SIG-M5 (cell line): ENCODE results near the gene TMIGD3.
"Not testable (repeated sequence)": the region's sequence is repeated elsewhere in the genome, so short reads cannot be mapped to it uniquely, and the experiment has no call there.

ENCODE experiments used
- DNase-seq: peaks from one replicate; lab custom pipeline; 2025; lab: John Stamatoyannopoulos, UW

Gene TMIGD3

DNA sequence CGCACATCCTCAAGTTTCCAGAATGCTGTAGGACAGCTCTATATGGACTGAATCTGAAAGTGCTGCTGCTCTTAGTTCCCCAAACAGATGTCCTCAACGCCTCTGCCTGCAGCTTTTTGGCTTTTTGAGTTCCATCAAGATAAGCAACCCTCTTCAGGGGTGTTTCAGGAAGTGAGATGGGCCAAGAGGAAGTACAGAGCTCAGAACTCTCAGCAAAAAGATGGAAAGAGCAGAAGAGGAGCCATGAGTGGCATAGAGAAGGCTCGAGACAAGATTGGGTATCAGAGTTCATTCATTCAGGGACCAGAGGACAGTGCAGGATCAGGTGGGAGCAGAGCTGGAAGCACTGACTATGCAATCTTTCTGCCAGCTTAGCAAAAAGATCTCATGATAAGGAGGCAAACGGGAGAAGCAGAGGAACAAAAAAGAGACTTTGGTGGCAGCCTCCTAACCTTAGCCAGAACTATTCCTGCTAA, at the start of gene TMIGD3, which contains the start of gene ADORA3:
TSS of gene TMIGD3 (minus strand) at position 49 of the 476 bp plus-strand sequence. CDS start 279 bp downstream, outside the sequence.
TSS of gene ADORA3 (minus strand) at position 49 of the 476 bp plus-strand sequence. CDS start 279 bp downstream, outside the sequence.
- peak; percentile 73 for DNase-seq

GRCh38 chr1:111553196-111553595, 49.8 kb upstream of the TMIGD3 start:
- no peak for DNase-seq

- DNase-seq = no peak
These were observed 49.2 kb upstream of the TMIGD3 start for GRCh38 chr1:111552587-111552986.

DNA sequence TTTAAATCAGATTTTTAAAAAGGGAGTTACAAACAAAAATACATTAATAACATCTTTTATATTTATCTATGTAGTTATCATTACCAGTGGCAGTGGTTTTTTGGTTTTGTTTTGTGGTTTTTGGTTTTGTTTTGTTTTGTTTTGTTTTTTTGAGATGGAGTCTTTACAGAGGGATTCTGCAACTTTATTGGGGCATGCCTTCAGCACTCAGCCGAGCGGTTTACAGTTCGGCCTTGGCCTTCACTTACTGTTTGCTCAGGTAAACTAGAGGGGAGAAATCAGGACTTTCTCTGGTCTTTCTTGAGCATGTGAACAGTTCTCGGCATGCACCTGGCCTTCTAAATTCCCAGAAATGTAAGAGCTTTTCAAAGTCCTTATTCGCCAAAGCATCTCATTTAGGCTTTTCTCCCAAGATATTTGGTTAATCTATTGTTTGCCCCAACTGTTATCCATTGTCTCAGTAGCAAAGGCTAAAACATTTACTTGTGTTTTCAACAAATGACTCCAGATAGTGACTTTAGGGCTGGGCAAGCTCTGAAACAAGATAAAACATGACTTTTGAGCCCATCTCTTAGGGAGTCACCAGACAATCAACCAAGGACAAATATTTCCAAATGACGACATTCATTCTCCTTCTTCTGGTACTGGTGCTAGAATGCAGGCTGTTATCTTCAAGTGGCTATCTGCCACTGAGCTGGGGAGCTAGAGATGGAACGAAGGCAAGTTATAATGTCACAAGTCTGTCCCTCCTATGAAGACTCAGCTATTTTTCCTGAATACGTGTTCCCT, 48.4 kb upstream of the TMIGD3 start:
- DNase-seq = no peak

GRCh38 chr1:111547786-111548185, 44.4 kb upstream of the TMIGD3 start:
- DNase-seq = not testable (repeated sequence)

GRCh38 chr1:111542187-111542586, 38.8 kb upstream of the TMIGD3 start:
- no peak for DNase-seq

DNA sequence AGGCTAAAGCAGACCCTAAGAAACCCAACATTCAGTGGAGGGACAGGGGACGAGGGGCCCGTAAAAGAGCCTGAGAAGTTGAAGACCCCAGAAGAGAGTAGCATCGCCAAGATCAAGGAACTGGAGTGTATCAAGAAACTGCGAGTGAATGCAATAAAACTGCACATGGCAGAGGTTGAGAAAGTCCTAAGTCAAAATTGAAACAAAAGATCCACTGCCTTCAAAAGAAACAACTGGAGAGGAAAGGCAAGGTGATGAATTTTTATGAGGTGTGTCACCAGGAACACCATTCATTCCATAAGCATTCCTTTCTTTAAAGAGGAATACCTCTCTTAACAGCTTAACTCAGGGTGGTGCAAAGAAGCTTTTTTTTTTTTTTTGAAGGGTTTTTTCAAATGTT, 38.3 kb upstream of the TMIGD3 start:
- no peak for DNase-seq

DNA sequence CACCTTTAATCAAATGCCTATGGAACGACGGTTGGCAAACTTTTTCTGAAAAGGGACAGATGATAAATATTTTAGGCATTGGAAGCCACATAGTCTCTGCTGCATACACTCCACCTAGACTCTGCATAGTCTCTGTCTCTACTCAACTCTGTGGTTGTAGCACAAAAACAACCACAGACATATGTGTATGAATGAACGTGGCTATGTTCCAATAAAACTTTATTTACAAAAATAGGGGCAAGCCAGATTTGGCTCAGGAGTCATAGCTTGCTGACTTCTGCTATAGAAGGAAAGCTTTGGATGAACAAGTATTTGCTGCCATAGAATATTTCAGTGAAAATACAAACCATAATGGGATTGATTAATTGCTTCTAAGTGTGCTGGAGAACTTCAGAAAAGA, 37.5 kb upstream of the TMIGD3 start:
- no peak for DNase-seq

- DNase-seq = no peak
These were observed 35.1 kb upstream of the TMIGD3 start for GRCh38 chr1:111538343-111539025.

DNA sequence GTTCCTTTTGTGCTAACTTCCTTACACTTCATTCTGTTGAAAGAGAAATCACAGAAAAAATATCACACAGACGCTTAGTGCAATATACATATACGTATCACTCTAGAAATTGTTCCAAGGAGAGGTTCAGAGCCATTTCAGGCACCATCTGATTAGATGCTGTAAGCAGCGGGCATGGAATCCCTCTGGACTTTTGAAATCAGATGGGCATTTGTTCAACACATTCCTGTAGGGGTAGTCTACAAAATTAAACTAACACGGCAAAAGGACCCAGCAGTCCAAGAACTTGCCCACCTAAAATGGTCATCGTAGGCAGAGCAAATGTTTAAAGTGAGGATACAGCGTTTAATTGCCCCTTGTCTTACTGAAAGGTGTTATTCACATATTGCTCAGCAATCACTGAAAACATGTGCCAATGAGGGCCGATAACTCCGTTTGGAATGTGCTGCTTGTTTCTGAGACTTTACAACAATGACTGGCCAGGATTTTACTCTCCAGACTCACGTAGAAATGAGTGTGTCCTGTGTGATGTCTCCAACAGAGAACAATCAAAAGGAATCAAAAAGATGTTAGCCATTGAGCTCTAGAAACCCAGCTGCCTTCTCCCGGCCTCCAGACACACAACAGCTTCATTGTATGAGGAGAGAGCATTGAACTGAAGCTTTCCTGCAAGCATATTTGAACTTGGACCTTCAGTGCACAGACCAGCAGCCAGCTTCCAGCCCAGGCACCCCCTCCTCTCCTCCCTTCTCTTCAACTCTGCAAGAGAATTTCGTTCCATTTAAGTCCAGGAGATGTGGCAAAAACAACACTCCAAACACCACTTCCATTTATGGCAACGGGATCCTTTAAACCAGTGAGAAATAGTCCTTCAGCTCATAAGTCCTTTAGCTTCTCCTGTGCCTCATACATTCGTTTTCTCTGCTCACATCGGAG, 32.1 kb upstream of the TMIGD3 start:
- DNase-seq = no peak

GRCh38 chr1:111520053-111520452, 16.6 kb upstream of the TMIGD3 start:
- DNase-seq = no peak

DNA sequence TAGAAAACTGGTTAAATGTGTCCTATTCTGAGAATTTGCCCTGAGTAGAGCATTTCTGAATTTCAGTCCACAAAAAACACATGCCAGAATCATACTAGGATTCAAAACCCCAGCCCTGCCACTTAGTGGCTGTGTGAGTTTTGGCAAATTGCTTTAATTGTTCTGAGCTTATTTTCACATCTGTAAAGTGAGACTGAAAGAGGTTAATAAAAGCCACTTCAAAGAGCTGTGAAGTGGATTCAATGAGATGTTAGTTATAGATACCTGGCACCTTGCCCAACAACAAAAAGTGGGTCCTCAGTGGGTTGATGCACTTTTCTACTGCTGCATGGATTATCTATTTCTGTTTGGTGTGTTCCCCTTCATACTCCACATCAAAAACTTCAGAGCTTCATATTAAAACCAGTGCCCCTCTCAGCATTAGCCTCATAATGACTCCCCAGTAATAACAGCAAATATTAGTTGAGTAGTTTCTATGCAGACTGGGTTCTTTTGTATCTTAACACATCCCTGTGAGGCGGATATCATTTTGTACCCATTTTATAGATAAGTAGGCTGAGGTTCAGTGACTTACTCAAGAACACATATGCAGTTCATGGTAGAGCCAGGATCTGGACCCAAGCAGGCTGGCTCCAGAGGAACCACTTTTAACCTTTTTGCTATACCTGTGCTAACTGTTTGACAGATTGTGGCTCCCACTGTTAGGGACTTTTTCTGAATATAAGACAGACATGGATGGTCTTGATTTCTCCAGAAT, 14.2 kb upstream of the TMIGD3 start:
- DNase-seq = no peak

- no peak for DNase-seq
These were observed 12.6 kb upstream of the TMIGD3 start for GRCh38 chr1:111516005-111516535.

GRCh38 chr1:111515291-111516004, 12.0 kb upstream of the TMIGD3 start:
- no peak for DNase-seq

DNA sequence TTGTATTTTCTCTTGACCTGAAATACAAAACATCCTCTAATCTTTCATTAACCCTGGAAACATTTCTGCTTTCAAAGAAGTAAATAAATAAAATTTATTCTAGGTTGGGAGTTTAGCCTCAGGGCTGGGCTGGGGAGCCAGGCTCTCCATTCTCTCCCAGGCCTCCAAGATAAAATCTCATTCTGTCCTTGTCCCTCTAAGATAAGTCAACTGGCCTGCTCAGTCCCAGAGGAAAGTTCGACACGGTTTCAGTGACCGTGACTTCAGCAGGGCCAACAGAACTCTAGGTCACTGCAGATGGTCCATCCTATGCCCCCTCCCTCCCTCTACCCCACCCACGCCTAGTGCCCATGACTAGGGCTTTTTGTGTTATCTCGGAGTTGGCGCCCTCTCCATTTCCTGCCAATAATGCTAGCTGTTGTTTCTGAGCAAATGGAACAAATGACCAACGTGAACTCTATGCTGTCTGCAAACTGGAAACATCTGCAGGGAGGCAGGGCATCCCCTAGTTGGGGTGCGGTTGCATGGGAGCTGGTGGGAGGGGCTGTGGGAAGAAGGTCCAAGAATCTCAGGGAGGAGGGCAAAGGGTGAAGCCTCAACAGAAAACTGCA, 10.1 kb upstream of the TMIGD3 start:
- no peak for DNase-seq

GRCh38 chr1:111512931-111513330, 9.5 kb upstream of the TMIGD3 start:
- DNase-seq = no peak

DNA sequence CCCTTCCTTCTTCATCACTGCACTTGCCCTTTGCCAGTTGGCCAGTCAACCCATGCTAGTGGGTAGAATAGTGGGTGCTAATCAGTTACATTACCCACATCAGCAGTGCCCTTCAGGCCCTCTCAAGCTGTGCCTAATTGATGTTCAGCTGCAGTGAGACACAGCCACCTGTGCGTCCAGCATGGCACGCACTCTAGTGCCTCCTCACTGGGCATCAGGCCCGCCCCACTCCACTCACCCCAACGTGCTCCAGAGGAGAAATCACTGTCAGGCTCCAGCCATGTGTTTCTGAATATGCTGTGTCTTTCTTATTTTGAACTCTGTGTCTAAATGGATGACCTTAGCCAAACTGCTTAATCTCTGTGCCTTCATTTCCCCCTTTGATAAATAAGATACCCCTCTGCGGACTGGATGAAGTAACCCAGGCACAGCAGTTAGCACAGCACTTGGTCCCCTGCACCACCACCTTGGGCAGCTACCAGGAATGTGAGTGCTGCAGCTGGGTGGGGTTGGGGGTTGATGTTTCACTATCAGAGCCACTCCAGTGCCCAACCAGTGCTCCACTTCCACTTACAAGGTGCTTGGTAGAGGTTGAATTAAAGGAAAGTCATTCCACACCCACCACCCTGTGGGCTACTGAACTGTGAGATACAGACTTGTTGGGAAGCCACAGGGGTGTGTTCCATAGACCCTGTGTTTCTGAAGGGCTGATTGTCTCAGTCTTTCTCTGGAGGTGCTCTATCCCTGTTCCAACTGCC, 8.9 kb upstream of the TMIGD3 start:
- DNase-seq = no peak

- DNase-seq = no peak
These were observed 7.9 kb upstream of the TMIGD3 start for GRCh38 chr1:111511370-111511769.

GRCh38 chr1:111509997-111510375, 6.6 kb upstream of the TMIGD3 start:
- no peak for DNase-seq
